Epithelial cell of prostate (primary cell): ENCODE measurements around the gene PKNOX2.
"Not testable (repeated sequence)": the region's sequence is repeated elsewhere in the genome, so short reads cannot be mapped to it uniquely, and the experiment has no call there.

ENCODE experiments used
- DNase-seq: peaks from one replicate; pipeline ENCODE4 v3.0.0-alpha.2; 2011; ENCODE audit warnings: low read depth, low spot score
- H3K27ac ChIP-seq: fragments of 450-650 bp; 2 replicates; pipeline ENCODE4 v1.5.1; 2017; ENCODE audit warnings: mild to moderate bottlenecking

Gene PKNOX2

DNA sequence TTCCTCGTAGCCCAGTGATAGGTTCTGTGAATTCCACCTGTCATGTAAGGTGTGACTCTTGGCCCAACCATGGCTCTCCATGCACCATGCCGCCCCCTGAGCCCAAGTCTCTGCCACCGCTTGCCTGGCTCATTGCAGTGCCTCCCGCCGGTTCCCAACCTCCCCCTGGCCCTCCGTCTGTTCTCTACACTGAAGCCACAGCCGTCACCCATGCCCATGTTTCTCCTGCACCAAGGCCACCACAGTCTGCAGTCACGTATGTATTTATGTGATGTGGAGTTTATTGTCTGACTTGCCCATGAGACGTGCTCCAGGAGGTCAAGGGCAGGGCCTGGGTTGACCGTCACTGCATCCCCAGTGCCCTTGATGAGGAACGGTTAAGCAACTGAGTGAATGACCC lies 35.9 kb downstream of the PKNOX2 start:
- no peak overlapping the region for H3K27ac ChIP-seq
- DNase-seq = no peak

DNA sequence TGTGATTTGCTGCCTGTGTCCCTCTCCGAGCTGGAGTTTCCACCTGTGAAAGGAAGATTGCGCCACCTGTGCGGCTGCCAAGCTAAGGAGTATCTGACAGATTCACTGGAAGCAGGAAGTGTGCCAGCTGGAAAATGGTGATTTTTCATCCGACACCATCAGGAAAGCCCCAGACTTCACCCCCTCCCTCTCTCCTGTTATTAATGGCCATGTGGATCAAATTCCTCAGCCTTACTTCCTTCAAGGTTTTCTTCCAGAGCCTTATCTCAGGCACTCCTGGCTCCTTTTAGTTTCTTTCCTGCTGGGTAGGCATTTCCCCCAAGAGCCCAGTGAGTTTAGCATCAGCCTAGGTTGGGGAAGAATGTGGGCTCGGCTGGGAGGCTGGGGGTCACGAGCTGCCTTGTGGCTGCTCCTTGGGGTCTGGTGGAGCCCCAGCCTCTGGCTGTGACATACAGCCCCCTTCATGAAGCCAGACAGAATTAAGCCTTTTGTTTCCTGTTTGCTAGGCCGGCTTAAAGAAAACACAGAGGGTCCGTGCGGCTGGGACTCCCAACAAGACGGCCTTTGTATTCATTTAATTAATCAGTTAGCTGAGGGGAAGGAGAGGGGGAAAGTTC lies 37.1 kb downstream of the PKNOX2 start:
- H3K27ac ChIP-seq = no peak overlapping the region
- no peak for DNase-seq

DNA sequence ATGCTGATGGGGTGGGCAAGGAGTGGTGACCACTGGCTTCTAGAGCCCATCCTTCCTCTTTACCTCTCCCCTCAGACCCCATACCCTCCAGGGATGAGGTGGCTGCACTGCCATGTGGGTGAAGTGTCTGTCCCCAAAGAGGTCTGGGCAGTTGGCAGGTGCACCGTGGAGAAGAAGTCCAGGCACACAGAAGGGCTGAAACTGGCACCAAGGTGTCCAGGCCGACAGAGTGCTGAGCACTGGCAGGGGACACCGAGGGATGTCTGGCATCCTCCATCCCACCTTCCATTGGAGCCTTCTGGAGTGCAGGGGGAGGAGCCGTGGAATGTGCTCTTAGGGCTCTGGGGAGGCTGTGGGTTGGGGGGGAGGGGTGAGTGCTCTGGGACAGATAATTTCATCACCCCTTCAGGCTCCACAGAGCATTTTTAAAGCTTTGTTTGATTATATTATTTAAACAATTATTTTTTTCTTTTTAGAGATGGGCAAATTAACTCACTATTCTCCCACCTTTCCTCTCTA lies 37.9 kb downstream of the PKNOX2 start:
- no peak for DNase-seq
- no peak overlapping the region for H3K27ac ChIP-seq

DNA sequence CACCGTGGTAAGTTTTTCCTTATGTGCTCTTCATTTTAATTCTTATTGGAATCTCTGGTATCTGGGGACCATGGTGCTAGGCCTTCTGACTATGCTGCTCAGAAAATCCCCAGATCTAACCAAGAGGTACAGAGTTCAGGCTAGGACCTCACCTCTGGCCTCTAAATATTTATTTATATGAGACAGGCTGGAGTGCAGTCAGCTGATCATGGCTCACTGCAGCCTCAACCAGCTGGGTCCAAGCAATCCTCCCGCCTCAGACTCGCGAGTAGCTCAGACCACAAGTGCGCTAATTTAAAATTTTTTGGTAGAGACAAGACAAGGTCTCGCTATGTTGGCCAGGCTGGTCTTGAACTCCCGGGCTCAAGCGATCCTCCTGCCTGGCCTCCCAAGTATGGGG lies 38.4 kb downstream of the PKNOX2 start:
- no peak for DNase-seq
- H3K27ac ChIP-seq = no peak overlapping the region

DNA sequence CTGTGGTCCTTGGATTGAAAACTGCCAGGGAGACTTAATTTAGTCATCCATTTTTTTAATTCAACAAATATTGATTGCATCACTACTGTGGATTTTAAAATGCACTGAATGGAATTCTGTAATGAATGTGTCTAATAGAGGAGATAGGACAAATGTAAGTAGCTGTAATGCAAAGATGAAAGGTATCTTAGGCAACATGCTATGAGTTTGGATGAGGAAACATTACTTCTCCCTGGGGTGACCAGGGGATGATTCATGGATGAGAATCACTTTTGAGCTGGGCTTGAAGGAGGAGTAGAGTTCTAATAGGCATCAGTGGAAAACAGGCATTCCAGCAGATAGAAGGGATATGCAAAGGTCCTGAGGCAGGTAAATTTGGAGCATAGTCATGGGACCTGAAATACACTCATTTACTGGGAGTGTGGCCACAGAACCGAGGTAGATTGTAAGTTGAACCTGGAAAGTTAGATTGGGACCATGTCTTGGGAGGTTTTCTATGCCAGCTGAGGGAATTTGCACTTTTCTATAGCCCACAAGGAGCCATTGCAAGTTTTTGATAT lies 43.4 kb downstream of the PKNOX2 start:
- no peak overlapping the region for H3K27ac ChIP-seq
- no peak for DNase-seq

DNA sequence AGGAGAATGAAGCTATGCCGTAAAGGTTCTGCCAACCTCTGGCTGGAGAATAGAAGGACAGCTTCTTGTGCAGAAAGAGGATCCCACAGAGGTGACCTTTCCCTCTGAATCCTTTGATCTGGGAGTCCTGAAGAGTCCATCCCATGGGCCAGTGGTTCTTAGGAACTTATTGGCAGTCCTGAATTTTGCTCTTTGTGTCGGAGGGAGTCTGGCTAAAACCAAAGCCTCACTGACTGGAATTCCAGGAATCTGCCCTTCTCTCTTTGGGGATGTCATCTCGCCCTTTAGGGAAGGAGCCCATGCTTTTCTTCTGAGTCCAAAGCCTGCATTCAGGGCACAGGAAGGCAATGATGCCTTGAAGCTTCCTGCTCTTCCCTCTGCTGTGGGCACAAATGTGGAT lies 45.5 kb downstream of the PKNOX2 start:
- no peak for DNase-seq
- no peak overlapping the region for H3K27ac ChIP-seq

DNA sequence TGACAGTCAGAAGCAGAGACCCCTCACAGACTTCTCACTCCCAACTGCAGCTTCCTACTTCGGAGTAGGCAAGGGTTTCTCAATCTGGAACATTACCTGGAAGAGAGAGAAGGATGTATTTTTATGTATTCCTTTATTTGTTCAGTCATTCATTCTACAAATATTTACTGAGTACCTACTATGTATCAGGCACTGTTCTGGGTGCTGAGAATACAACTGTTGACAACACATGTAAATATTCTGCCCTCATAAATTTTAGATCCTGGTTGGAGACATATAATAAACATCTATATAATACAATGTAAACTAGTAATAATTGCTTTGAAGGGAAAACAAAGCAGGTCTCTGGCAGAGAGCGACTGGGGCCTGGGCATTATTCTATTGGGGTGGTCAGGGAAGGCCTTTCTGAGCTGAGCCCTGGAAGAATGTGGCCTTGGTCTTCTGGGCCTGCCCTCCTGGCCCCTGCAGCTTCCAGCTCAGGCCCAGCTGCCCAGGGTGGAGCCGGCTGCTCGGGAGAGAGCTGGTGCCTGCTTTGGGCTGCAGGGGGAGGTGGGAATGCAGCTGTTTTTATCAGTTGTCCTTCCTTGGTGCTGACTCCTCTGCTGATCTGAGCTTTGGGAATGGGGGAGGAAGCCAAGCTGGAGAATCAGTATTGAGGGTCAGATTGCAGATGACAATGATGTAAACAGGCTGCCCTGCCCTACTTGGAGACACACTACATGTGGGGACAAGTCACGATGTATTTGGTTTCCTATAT lies 46.8 kb downstream of the PKNOX2 start:
- no peak for DNase-seq
- H3K27ac ChIP-seq = no peak overlapping the region

DNA sequence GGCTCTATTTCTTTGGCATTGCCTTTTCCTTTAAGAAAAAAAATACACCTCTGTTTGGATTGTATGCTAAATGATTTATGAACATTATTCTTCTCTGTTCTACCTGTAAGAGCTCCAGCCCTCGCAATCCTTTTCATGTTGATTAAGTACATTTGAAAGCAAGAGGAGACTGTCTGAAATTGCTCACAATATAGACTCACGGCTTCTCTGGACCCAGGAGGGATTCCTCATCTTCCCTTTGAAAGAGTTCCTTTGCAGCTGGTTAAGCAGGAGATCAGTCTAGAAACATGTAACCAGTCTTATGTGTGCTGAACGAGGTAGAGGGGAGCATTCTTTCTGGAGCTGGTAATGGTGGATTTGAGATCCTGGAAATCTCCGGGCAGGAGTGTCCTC lies 47.4 kb downstream of the PKNOX2 start:
- DNase-seq = no peak
- H3K27ac ChIP-seq = no peak overlapping the region

DNA sequence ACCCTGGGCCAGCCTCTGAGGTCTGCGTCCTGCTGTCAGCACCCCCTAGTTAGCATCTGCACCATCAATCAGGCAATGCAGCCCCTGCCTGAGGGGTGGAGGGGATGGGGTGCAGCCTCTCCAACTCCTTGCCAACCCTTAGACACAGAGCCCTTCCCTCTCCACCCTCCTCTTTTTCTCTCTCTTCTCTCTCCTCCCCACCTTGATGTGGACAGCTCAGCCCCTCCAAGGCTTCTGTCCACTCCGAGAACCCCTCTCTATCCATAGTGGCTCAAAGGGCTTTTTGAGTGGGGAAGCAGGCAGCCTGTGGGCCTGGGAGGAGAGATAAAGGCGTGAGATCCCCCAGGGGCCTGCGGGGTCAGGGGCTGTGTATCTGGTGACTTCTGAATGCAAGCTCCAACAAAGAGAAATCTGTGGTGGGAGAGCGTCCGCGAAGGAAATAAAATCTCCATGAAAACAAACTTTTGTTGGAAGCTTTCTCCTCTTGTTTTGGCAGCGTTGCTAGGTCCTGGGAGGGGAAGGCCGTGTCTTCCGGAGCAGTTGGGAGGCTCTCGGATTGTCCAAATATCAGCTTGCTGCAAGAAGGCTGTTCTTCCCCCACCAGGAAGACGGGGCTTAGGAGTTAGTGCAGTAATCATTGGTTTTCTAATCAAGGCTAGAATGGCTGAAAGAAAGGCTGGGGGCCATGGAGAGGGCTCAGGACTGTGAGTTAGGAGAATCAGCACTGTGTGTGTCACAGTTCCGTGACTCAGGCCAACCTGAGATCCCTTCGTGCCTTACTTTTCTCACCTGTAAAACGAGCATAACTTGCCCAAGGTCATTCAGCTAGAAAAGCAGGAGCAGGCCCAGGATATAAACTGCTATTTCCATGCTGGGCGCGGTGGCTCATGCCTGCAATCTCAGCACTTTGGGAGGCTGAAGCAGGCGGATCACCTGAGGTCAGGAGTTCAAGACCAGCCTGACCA lies 50.3 kb downstream of the PKNOX2 start:
- DNase-seq = no peak
- no peak overlapping the region for H3K27ac ChIP-seq

DNA sequence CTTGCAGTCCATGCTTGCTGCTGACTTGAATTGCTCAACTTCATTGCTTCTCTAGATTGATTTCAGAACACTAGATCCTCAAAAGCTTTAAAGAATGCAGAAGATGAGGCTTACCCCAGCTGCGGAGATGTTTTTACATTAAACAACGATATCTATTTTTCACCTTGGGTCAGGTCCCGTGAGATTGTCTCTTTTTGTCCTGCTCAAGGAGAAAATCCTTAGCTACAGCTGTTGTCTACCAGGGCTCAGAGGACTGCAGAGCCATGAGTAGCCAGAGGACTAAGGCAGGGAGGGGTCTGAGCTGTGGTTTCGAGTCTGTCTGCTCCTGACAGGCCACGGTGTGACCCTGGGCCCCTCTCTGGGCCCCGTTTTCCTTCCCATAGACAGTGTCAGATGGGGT lies 51.4 kb downstream of the PKNOX2 start:
- DNase-seq = no peak
- H3K27ac ChIP-seq = no peak overlapping the region

DNA sequence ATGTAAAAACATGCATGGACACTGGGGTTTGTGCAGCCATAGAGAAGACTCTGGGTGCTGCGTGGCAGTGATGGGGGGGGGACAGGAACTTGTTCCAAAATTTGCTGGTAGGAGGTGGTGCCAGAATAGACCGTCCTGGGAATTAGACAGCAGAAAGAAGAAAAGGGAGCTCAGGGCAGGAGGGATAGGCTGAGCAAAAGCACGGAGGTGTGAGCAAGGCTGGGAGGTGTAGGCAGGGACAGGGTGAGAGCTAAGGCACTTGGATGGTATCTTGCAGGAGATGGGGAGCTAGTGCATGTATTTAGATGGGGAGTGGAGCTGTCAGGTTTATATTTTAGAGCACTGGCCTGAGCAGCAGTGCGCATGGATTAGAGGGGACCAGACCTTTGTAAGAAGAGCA lies 53.8 kb downstream of the PKNOX2 start:
- DNase-seq = no peak
- no peak overlapping the region for H3K27ac ChIP-seq

DNA sequence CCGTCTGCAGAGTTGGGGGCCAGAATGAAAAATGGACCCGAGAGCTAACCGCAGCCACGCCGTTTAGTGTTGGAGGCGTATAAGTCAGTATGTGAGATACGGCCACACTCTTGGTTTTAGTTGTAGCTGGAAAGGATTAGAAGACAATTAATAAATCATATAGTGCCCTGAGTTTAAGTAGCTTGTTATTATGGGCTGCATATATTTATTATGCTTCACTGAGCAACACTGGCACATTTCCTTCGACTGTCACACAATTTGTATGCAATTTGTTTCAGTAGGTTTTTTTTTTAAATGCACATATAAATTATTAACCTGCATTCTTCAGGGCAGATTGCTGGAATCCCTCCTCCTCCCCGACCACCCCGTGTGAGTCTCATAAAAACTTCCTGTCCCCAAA lies 56.9 kb downstream of the PKNOX2 start:
- DNase-seq = no peak
- H3K27ac ChIP-seq = no peak overlapping the region

DNA sequence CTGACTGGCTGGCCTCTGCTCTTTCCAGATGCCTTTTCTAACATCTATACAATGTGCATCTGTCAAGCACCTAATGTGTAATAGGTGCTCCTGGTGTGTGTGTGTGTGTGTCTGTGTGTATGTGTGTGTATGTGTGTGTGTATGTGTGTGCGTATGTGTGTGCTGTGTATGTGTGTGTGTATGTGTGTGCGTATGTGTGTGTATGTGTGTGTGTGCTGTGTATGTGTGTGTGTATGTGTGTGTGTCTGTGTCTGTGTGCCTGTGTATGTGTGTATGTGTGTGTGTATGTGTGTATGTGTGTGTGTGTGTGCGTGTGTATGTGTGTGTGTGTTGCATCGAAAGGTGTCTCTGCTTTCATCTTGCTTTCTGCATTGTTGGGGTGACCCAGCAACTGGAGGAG lies 57.9 kb downstream of the PKNOX2 start:
- H3K27ac ChIP-seq = no peak overlapping the region
- DNase-seq = no peak

DNA sequence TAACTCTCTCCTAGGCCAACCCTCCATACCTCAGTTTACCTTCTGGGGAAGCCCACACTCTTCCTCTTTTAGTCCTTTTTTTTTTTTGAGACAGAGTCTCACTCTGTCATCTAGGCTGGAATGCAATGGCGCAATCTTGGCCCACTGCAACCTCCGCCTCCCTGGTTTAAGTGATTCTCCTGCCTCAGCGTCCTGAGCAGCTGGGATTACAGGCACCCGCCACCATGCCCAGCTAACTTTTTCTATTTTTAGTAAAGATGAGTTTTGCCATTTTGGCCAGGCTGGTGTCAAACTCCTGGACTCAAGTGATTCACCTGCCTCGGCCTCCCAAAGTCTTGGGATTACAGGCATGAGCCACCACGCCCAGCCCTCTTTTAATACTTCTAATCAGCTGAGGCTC lies 58.6 kb downstream of the PKNOX2 start:
- DNase-seq, H3K27ac ChIP-seq: not testable (repeated sequence)

DNA sequence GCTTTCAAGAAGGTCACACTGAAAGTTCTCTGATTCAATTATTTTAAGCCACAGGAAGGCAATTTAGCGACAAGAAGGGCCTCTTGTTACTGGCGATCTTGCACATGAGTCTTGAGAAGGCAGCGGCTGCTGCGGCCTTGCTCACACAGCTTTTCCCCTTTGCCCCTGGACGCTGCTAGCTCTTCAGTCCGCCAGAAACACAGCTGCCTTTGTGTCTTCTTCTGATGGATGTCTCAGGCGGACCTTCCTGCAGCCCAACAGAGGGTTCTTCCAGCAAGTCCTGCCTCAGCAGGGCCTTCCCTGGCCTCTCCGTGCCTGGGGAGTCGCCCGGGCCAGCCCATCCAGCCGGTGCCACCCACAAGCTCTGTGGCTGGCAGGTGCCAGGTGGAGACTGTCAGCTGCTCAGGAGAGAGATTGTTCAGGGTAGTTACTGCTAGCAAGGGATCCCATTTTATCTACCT lies 59.4 kb downstream of the PKNOX2 start:
- no peak overlapping the region for H3K27ac ChIP-seq
- DNase-seq = no peak

DNA sequence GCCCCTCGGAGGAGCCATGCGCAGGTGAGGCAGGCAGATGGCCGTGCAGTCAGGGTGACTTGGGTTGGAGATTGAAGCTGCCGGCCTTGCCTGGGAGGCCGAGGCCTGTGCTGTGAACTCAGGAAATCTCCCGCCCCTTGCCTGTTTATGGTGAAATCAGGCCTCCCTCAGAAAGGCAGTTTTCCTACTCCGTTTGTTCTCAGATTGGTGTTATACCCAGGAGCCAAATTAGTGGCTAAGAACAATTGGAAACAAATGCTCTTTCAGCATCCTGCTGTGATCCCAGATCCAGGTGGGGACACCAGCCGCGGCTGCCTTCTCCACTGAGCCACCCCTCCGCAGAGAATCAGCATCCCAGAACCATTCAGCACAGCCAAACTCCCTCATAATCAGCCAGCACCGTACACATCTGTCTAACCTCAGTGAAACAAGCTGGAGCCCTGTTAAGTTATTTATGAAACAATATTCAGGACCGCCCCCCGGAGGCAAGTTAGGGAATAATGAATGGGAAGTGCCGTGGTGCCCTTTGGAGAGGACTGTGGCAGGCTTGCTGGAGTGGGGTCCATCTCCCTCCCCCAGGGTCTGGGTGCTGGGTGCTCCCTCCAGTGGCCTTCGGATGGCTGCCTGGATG lies 60.0 kb downstream of the PKNOX2 start:
- no peak overlapping the region for H3K27ac ChIP-seq
- DNase-seq = no peak

DNA sequence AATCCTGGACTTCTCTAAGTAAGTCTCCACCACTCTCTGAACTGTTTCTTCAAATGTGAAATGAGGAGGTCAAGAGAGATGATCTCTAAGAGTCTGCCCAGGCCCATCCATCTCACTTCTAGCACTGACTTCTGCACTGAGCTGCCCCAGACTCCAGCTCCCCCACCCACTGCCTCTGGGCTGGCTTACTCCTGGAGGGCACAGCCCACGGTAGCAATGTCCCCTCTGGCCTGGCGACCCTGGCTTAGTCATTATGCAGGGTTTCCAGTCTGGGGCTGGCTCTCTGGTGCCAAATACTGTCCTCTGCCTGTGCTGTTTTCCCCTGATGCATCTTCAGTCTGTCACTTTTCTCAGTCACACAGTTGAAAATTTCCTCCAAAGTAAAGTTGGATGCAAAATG lies 60.9 kb downstream of the PKNOX2 start:
- DNase-seq = no peak
- no peak overlapping the region for H3K27ac ChIP-seq

DNA sequence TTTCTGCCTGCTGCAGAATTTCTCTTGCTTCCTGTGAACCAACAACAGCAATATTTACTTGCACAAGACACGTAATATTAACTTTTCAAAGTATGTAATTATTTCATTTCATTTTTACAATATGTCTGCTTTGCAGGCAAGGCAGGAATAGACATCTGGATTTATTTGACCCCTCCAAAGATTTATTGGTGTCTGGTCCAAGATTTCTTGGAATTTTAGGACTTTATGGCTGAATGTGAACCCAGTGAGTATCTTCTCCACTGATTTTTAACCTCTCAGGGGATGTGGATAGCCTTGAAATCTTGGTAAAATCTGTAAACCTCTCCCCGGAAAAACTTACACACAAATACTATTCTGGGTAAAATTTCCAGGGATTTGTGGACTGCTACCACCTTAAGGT lies 61.5 kb downstream of the PKNOX2 start:
- no peak overlapping the region for H3K27ac ChIP-seq
- no peak for DNase-seq

DNA sequence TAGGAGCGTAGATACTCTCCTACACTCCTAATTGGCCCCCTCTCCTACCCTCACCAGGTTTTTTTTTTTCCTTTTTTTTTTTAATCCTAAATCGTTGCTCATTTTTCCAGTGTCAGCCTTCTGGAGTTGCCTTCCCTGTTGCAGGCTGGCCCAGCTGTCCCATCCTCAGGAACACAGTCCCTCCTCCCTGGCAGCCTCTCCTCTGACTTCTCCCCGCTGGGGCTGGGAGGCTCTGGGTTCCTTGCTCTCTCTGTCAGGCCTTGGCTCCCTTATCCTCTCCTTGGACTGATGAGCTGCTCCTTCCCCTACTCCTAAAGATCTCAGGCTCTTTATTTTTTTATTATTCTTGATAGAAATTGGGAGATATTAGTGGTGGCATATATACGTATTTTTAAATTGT lies 62.2 kb downstream of the PKNOX2 start:
- DNase-seq = no peak
- no peak overlapping the region for H3K27ac ChIP-seq

DNA sequence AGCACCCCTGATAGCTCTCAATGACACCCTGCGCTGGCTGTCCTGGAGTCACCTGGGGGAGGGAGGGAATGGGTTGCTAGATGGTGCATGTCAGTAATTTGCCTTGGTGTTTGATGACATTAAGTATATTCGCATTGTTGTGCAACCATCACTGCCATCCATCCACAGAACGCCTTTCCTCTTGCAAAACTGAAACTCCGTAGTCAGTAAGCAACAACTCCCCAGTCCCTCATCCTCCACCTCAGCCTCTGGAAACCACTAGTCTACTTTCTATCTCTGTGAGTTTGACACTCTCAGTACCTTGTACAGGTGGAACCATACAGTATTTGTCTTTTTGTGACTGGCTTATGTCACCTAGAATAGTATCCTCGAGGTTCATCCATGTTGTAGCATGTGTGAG lies 62.6 kb downstream of the PKNOX2 start:
- H3K27ac ChIP-seq = no peak overlapping the region
- no peak for DNase-seq
